WTC11 (cell line): ENCODE results near the gene NELFA. TPM values are rescaled to one million over a fixed set of nuclear protein-coding genes. Genes with fewer than 3 reads are reported as not detected.

Source experiments
- ATAC-seq: fragments of 200-7000 bp; cut with Tn5 transposase; 2 replicates; pipeline ENCODE4 v1.10.0; 2021; ENCODE audit warnings: mild to moderate bottlenecking, moderate library complexity
- CTCF ChIA-PET: fragments of 300-600 bp; sonication (Branson Sonifier 250); formaldehyde crosslinking; loops from one replicate; lab custom pipeline; 2021; ENCODE audit warnings: antibody characterized with exemption; lab: Charles Lee
- POLR2A ChIA-PET: fragments of 350-600 bp; sonication (Branson Sonifier 250); formaldehyde crosslinking; loops from one replicate; lab custom pipeline; 2021; ENCODE audit warnings: antibody characterized with exemption; lab: Charles Lee
- DNase-seq: peaks from one replicate; pipeline ENCODE4 v3.0.0; 2021; ENCODE audit warnings: low spot score
- H3K27ac Mint-ChIP-seq: 2 replicates; pipeline ENCODE4 v1.8.0; 2021; ENCODE audit warnings: mixed read lengths
- H3K27me3 Mint-ChIP-seq: 2 replicates; pipeline ENCODE4 v1.8.0; 2021; ENCODE audit warnings: low read depth, mild to moderate bottlenecking, moderate library complexity, mixed read lengths
- H3K36me3 Mint-ChIP-seq: 2 replicates; pipeline ENCODE4 v1.8.0; 2021; ENCODE audit warnings: mixed read lengths
- H3K4me1 Mint-ChIP-seq: 2 replicates; pipeline ENCODE4 v1.8.0; 2022; ENCODE audit warnings: mixed read lengths
- H3K4me3 Mint-ChIP-seq: 2 replicates; pipeline ENCODE4 v1.8.0; 2021; ENCODE audit warnings: mild to moderate bottlenecking, moderate library complexity, mixed read lengths
- H3K9me3 Mint-ChIP-seq: 2 replicates; pipeline ENCODE4 v1.8.0; 2021; ENCODE audit warnings: mixed read lengths
- CREM ChIP-seq: sonication (generic); formaldehyde crosslinking; IDR thresholded peaks from 2 replicates; pipeline ENCODE4 v1.8.1; 2022; ENCODE audit warnings: mild to moderate bottlenecking, missing genetic modification reagents, moderate library complexity
- ELF4 ChIP-seq: sonication (generic); formaldehyde crosslinking; IDR thresholded peaks from 2 replicates; pipeline ENCODE4 v1.8.1; 2022; ENCODE audit warnings: low read depth, mild to moderate bottlenecking, moderate library complexity, missing genetic modification reagents
- FOXK1 ChIP-seq: sonication (generic); formaldehyde crosslinking; IDR thresholded peaks from 2 replicates; pipeline ENCODE4 v1.8.0; 2022; ENCODE audit warnings: mild to moderate bottlenecking, moderate library complexity, missing genetic modification reagents
- KAT7 ChIP-seq: sonication (generic); formaldehyde crosslinking; IDR thresholded peaks from 2 replicates; pipeline ENCODE4 v1.8.1; 2023; ENCODE audit warnings: missing genetic modification reagents, mild to moderate bottlenecking, borderline replicate concordance
- MYBL2 ChIP-seq: sonication (generic); formaldehyde crosslinking; IDR thresholded peaks from 2 replicates; pipeline ENCODE4 v1.8.1; 2023; ENCODE audit warnings: mild to moderate bottlenecking, moderate library complexity, missing genetic modification reagents
- NFE2L1 ChIP-seq: sonication (generic); formaldehyde crosslinking; IDR thresholded peaks from 2 replicates; pipeline ENCODE4 v1.8.1; 2023; ENCODE audit warnings: missing genetic modification reagents
- NR2C2 ChIP-seq: sonication (generic); formaldehyde crosslinking; IDR thresholded peaks from 2 replicates; pipeline ENCODE4 v1.8.0; 2022; ENCODE audit warnings: mild to moderate bottlenecking, missing genetic modification reagents
- SMAD3 ChIP-seq: sonication (generic); formaldehyde crosslinking; IDR thresholded peaks from 2 replicates; pipeline ENCODE4 v1.8.0; 2022; ENCODE audit warnings: missing genetic modification reagents, mild to moderate bottlenecking, borderline replicate concordance
- SOX15 ChIP-seq: fragments of 250-450 bp; sonication (Bioruptor Pico); IDR thresholded peaks from 2 replicates; pipeline ENCODE4 v1.9.0; 2021; ENCODE audit warnings: mild to moderate bottlenecking
- ZBTB43 ChIP-seq: sonication (generic); formaldehyde crosslinking; IDR thresholded peaks from 2 replicates; pipeline ENCODE4 v1.8.1; 2023; ENCODE audit warnings: mild to moderate bottlenecking, missing genetic modification reagents
- ZNF317 ChIP-seq: sonication (generic); formaldehyde crosslinking; IDR thresholded peaks from 2 replicates; pipeline ENCODE4 v1.8.1; 2023; ENCODE audit warnings: low read depth, mild to moderate bottlenecking, moderate library complexity, missing genetic modification reagents, borderline replicate concordance
- ZNF416 ChIP-seq: fragments of 250-450 bp; sonication (Bioruptor Pico); IDR thresholded peaks from 2 replicates; pipeline ENCODE4 v1.9.0; 2021; ENCODE audit warnings: mild to moderate bottlenecking, inconsistent platforms
- ZNF512 ChIP-seq: sonication (generic); formaldehyde crosslinking; IDR thresholded peaks from 2 replicates; pipeline ENCODE4 v1.8.1; 2022; ENCODE audit warnings: missing genetic modification reagents, borderline replicate concordance
- ZNF671 ChIP-seq: fragments of 250-450 bp; sonication (Bioruptor Pico); IDR thresholded peaks from 2 replicates; pipeline ENCODE4 v1.8.0; 2021; ENCODE audit warnings: mild to moderate bottlenecking
- total RNA-seq: library from RNA; stranded (reverse); gene quantifications from 3 replicates; pipeline ENCODE4 v1.2.3, GENCODE V29; 2021
- TF ChIP-seq, protein P1 (sequence below): fragments of 250-450 bp; sonication (Bioruptor Pico); IDR thresholded peaks from 2 replicates; pipeline ENCODE4 v2.1.2; 2022; ENCODE audit warnings: mild to moderate bottlenecking, moderate library complexity
- TF ChIP-seq, protein P2 (sequence below): fragments of 250-450 bp; sonication (Bioruptor Pico); IDR thresholded peaks from 2 replicates; pipeline ENCODE4 v1.9.0; 2021; ENCODE audit warnings: moderate library complexity, mild to moderate bottlenecking, inconsistent platforms, borderline replicate concordance
- TF ChIP-seq, protein P3 (sequence below): fragments of 250-450 bp; sonication (Bioruptor Pico); IDR thresholded peaks from 2 replicates; pipeline ENCODE4 v1.9.0; 2021; ENCODE audit warnings: mild to moderate bottlenecking
- TF ChIP-seq, protein P4 (sequence below): fragments of 250-450 bp; sonication (Bioruptor Pico); IDR thresholded peaks from 2 replicates; pipeline ENCODE4 v1.9.0; 2021; ENCODE audit warnings: mild to moderate bottlenecking
- TF ChIP-seq, protein P5 (sequence below): fragments of 250-450 bp; sonication (Bioruptor Pico); conservative IDR thresholded peaks from 2 replicates; pipeline ENCODE4 v1.9.0; 2021; ENCODE audit warnings: mild to moderate bottlenecking
- TF ChIP-seq, protein P6 (sequence below): fragments of 250-450 bp; sonication (Bioruptor Pico); IDR thresholded peaks from 2 replicates; pipeline ENCODE4 v1.9.0; 2021; ENCODE audit warnings: mild to moderate bottlenecking, borderline replicate concordance

NELFA gene
- total RNA-seq, 1 experiment from 2014 or later = 72.6 TPM

GRCh38 chr4:1970926-1971325 is 37.8 kb downstream of the NELFA start (continued):
- TF ChIP-seq NR2C2 (no peak), ZNF512 (CRISPR knock-in tag) (no peak), FOXK1 (CRISPR knock-in tag) (no peak)
- TF ChIP-seq, protein P1, sequence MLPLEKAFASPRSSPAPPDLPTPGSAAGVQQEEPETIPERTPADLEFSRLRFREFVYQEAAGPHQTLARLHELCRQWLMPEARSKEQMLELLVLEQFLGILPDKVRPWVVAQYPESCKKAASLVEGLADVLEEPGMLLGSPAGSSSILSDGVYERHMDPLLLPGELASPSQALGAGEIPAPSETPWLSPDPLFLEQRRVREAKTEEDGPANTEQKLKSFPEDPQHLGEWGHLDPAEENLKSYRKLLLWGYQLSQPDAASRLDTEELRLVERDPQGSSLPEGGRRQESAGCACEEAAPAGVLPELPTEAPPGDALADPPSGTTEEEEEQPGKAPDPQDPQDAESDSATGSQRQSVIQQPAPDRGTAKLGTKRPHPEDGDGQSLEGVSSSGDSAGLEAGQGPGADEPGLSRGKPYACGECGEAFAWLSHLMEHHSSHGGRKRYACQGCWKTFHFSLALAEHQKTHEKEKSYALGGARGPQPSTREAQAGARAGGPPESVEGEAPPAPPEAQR (CRISPR knock-in tag) = no peak

DNA sequence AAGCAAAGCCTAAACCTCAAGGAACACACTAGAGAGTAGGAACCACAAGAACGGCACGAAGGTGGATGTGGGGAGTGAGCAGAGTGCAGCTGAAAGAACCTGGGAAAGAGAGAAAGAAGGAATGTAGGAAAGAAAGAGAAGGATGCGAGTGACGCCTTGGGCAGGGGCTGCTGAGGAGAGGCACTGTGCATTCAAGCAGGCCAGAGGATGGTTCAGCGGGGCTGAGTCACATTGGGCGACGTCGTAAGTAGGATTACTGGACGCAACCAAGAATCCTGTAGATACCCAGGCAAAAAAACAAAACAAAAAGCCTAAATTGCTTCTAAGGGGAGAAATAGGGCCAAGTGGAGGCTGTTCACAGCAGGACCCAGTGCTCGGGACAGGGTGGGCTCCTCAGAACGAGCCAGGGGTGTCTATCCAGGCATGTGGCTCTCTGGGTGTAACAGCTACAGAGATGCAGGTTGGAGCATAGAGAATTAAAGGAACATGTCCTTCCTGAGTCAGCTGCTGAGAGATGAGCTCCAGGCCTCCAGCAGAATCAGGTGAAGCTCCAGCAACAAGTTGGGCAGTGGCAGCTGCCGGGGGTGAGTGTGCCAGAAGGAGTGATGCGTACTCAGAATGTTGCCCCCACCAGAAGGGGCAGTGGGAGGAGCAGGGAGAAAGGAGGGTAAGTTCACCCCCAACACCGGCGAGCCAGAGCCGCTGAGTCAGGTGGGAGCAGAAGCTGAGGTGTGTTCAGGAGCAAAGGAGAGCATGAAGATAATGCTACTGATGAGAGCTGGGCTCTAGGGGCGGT is 38.6 kb downstream of the NELFA start:
- CTCF ChIA-PET = interaction anchor here (1.6 kb wide), 1 partner anchor 60 kb away, joined by 5 read pairs; no protein-coding TSS in a partner anchor
- DNase-seq = no peak
- Mint-ChIP-seq H3K27ac (peak overlapping the region; percentile 83), H3K4me3 (no peak overlapping the region), H3K9me3 (no peaks in the 10 kb centered on the region), H3K36me3 (peaks cover 32% of the 10 kb centered on the region), H3K27me3 (no peaks in the 10 kb centered on the region), H3K4me1 (no peaks in the 10 kb centered on the region)
- POLR2A ChIA-PET = no interaction called here
- ATAC-seq = no peak
- TF ChIP-seq ZNF416 (no peak), ZBTB43 (CRISPR knock-in tag) (no peak), ELF4 (CRISPR knock-in tag) (no peak), CREM (no peak), SMAD3 (CRISPR knock-in tag) (no peak), ZNF317 (CRISPR knock-in tag) (no peak), FOXK1 (CRISPR knock-in tag) (no peak), SOX15 (CRISPR knock-in tag) (no peak), MYBL2 (CRISPR knock-in tag) (no peak), ZNF671 (CRISPR knock-in tag) (no peak), NFE2L1 (CRISPR knock-in tag) (no peak), KAT7 (CRISPR knock-in tag) (no peak)
- TF ChIP-seq, protein P2, sequence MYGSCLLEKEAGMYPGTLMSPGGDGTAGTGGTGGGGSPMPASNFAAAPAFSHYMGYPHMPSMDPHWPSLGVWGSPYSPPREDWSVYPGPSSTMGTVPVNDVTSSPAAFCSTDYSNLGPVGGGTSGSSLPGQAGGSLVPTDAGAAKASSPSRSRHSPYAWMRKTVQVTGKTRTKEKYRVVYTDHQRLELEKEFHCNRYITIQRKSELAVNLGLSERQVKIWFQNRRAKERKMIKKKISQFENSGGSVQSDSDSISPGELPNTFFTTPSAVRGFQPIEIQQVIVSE = no peak
- TF ChIP-seq, protein P3, sequence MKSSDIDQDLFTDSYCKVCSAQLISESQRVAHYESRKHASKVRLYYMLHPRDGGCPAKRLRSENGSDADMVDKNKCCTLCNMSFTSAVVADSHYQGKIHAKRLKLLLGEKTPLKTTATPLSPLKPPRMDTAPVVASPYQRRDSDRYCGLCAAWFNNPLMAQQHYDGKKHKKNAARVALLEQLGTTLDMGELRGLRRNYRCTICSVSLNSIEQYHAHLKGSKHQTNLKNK (CRISPR knock-in tag) = no peak
- TF ChIP-seq, protein P4, sequence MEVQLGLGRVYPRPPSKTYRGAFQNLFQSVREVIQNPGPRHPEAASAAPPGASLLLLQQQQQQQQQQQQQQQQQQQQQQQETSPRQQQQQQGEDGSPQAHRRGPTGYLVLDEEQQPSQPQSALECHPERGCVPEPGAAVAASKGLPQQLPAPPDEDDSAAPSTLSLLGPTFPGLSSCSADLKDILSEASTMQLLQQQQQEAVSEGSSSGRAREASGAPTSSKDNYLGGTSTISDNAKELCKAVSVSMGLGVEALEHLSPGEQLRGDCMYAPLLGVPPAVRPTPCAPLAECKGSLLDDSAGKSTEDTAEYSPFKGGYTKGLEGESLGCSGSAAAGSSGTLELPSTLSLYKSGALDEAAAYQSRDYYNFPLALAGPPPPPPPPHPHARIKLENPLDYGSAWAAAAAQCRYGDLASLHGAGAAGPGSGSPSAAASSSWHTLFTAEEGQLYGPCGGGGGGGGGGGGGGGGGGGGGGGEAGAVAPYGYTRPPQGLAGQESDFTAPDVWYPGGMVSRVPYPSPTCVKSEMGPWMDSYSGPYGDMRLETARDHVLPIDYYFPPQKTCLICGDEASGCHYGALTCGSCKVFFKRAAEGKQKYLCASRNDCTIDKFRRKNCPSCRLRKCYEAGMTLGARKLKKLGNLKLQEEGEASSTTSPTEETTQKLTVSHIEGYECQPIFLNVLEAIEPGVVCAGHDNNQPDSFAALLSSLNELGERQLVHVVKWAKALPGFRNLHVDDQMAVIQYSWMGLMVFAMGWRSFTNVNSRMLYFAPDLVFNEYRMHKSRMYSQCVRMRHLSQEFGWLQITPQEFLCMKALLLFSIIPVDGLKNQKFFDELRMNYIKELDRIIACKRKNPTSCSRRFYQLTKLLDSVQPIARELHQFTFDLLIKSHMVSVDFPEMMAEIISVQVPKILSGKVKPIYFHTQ = no peak
- TF ChIP-seq, protein P5, sequence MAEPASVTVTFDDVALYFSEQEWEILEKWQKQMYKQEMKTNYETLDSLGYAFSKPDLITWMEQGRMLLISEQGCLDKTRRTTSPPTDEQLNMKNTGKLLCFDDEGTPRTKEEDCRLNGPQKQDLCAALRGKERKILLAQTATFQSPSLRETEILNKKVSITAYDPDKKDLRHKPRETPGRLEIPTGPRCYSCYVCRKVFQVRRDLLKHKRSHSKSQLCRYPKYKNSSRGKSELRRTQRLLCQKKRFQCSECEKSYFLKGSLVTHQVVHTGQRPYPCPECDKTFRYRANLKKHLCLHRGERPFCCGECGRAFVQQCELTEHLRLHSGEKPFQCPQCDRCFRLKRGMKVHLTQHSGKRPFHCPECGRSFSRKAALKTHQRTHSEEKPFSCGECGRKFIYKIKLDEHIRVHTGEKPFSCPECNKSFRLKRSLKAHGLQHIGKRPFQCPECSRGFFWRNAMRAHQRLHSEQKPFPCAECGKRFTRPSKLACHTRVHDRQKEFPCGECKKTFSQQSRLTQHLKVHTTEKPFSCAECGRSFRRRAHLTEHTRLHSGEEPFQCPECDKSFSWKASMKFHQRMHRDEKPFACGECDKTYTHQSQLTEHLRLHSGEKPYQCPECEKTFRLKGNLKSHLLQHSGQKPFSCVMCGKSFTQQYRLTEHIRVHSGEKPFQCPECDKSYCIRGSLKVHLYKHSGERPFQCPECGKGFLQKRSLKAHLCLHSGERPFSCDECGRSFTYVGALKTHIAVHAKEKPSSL (CRISPR knock-in tag) = no peak
- TF ChIP-seq, protein P6, sequence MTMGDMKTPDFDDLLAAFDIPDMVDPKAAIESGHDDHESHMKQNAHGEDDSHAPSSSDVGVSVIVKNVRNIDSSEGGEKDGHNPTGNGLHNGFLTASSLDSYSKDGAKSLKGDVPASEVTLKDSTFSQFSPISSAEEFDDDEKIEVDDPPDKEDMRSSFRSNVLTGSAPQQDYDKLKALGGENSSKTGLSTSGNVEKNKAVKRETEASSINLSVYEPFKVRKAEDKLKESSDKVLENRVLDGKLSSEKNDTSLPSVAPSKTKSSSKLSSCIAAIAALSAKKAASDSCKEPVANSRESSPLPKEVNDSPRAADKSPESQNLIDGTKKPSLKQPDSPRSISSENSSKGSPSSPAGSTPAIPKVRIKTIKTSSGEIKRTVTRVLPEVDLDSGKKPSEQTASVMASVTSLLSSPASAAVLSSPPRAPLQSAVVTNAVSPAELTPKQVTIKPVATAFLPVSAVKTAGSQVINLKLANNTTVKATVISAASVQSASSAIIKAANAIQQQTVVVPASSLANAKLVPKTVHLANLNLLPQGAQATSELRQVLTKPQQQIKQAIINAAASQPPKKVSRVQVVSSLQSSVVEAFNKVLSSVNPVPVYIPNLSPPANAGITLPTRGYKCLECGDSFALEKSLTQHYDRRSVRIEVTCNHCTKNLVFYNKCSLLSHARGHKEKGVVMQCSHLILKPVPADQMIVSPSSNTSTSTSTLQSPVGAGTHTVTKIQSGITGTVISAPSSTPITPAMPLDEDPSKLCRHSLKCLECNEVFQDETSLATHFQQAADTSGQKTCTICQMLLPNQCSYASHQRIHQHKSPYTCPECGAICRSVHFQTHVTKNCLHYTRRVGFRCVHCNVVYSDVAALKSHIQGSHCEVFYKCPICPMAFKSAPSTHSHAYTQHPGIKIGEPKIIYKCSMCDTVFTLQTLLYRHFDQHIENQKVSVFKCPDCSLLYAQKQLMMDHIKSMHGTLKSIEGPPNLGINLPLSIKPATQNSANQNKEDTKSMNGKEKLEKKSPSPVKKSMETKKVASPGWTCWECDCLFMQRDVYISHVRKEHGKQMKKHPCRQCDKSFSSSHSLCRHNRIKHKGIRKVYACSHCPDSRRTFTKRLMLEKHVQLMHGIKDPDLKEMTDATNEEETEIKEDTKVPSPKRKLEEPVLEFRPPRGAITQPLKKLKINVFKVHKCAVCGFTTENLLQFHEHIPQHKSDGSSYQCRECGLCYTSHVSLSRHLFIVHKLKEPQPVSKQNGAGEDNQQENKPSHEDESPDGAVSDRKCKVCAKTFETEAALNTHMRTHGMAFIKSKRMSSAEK (CRISPR knock-in tag) = no peak
